Ishikawa (cell line): ENCODE data around the gene CYTH4.

Source experiments
- CEBPB ChIP-seq: IDR thresholded peaks from 2 replicates; pipeline ENCODE4 v1.6.1; 2012
- CREB1 ChIP-seq: IDR thresholded peaks from 2 replicates; pipeline ENCODE4 v1.6.1; 2012; ENCODE audit warnings: low read depth
- EGR1 ChIP-seq: IDR thresholded peaks from 2 replicates; pipeline ENCODE4 v1.6.1; 2012
- EP300 ChIP-seq: IDR thresholded peaks from 2 replicates; pipeline ENCODE4 v1.6.1; 2012; ENCODE audit warnings: borderline replicate concordance
- FOXM1 ChIP-seq: IDR thresholded peaks from 2 replicates; pipeline ENCODE4 v1.6.1; 2012; ENCODE audit warnings: low read depth, borderline replicate concordance
- MAX ChIP-seq: IDR thresholded peaks from 2 replicates; pipeline ENCODE4 v1.6.1; 2012
- NFIC ChIP-seq: IDR thresholded peaks from 2 replicates; pipeline ENCODE4 v1.6.1; 2012
- RAD21 ChIP-seq: IDR thresholded peaks from 2 replicates; pipeline ENCODE4 v1.6.1; 2012; ENCODE audit warnings: low read depth
- REST ChIP-seq: IDR thresholded peaks from 2 replicates; pipeline ENCODE4 v1.6.1; 2012; ENCODE audit warnings: low read depth, mild to moderate bottlenecking
- TAF1 ChIP-seq: IDR thresholded peaks from 2 replicates; pipeline ENCODE4 v1.6.1; 2012; ENCODE audit warnings: low read depth, mild to moderate bottlenecking
- TCF12 ChIP-seq: IDR thresholded peaks from 2 replicates; pipeline ENCODE4 v1.6.1; 2012; ENCODE audit warnings: low read depth
- TEAD4 ChIP-seq: IDR thresholded peaks from 2 replicates; pipeline ENCODE4 v1.6.1; 2012
- USF1 ChIP-seq: IDR thresholded peaks from 2 replicates; pipeline ENCODE4 v1.6.1; 2012
- YY1 ChIP-seq: IDR thresholded peaks from 2 replicates; pipeline ENCODE4 v1.6.1; 2012; ENCODE audit warnings: low read depth
- ZBTB7A ChIP-seq: IDR thresholded peaks from 2 replicates; pipeline ENCODE4 v1.6.1; 2012; ENCODE audit warnings: low read depth

CYTH4 gene

GRCh38 chr22:37237371-37238268, 44.7 kb upstream of the CYTH4 start:
- TF ChIP-seq YY1 (no peak), RAD21 (no peak), TEAD4 (no peak), CEBPB (no peak), USF1 (no peak), FOXM1 (no peak), TAF1 (no peak), NFIC (no peak)

GRCh38 chr22:37239336-37240239, 42.7 kb upstream of the CYTH4 start:
- TF ChIP-seq REST (no peak), ZBTB7A (no peak), TEAD4 (no peak), FOXM1 (no peak), CREB1 (no peak), EGR1 (no peak), TAF1 (no peak), YY1 (no peak), EP300 (no peak), RAD21 (no peak), USF1 (no peak), CEBPB (no peak), TCF12 (no peak), MAX (no peak), NFIC (no peak)

GRCh38 chr22:37240240-37240940, 41.9 kb upstream of the CYTH4 start:
- TF ChIP-seq NFIC (no peak), YY1 (no peak), EP300 (no peak), TEAD4 (no peak), USF1 (no peak), REST (no peak), CEBPB (no peak), FOXM1 (no peak), CREB1 (no peak), TAF1 (no peak), EGR1 (no peak), TCF12 (no peak), MAX (no peak), RAD21 (no peak), ZBTB7A (no peak)

GRCh38 chr22:37240941-37241320, 41.4 kb upstream of the CYTH4 start:
- no peak for TF ChIP-seq TEAD4
- no peak for TF ChIP-seq RAD21
- no peak for TF ChIP-seq NFIC
- no peak for TF ChIP-seq EGR1
- TF ChIP-seq USF1, result no peak
- no peak for TF ChIP-seq TAF1
